Uterus (tissue), 4 donors: ENCODE results near the gene PHF19. TPM values are rescaled to one million over a fixed set of nuclear protein-coding genes. Genes with fewer than 3 reads are reported as not detected.

Experiments used
- DNase-seq, 2 donors: peaks; one replicate each; pipeline ENCODE4 v3.0.0-alpha.2; 2019 to 2020
- H3K27ac ChIP-seq, 2 donors: fragments of 200-600 bp; sonication (generic); 1 replicate in 1 of 2; 2 replicates in 1 of 2; pipeline ENCODE4 v1.5.1; 2016 to 2018
- H3K27me3 ChIP-seq, 2 donors: fragments of 200-600 bp; sonication (generic); one replicate each; pipeline ENCODE4 v1.5.1; 2018 to 2019; ENCODE audit warnings: control low read depth in 1 of 2
- H3K36me3 ChIP-seq, 2 donors: fragments of 200-600 bp; sonication (generic); one replicate each; pipeline ENCODE4 v1.5.1; 2019; ENCODE audit warnings: control low read depth in 1 of 2
- H3K4me1 ChIP-seq, 2 donors: fragments of 200-600 bp; sonication (generic); one replicate each; pipeline ENCODE4 v1.5.1; 2018 to 2019; ENCODE audit warnings: control low read depth in 1 of 2
- H3K4me3 ChIP-seq, 2 donors: fragments of 200-600 bp; sonication (generic); 1 replicate in 1 of 2; 2 replicates in 1 of 2; pipeline ENCODE4 v1.5.1; 2018 to 2019; ENCODE audit warnings: mild to moderate bottlenecking in 1 of 2
- H3K9me3 ChIP-seq, 2 donors: fragments of 200-600 bp; sonication (generic); one replicate each; pipeline ENCODE4 v1.5.1; 2019; ENCODE audit warnings: control low read depth in 1 of 2
- CTCF ChIP-seq, 4 experiments: fragments of 200-600 bp in 2 of 4; fragments of 450-650 bp in 2 of 4; sonication (generic) in 2 of 4; IDR thresholded peaks; one replicate each; pipeline ENCODE4 v1.5.1; 2016 to 2019; ENCODE audit warnings: antibody characterized with exemption in 4 of 4, mild to moderate bottlenecking in 2 of 4, moderate library complexity in 1 of 4
- POLR2A ChIP-seq, 2 donors: fragments of 450-650 bp; IDR thresholded peaks; one replicate each; pipeline ENCODE4 v1.6.1; 2016; ENCODE audit warnings: antibody characterized with exemption in 2 of 2, mild to moderate bottlenecking in 1 of 2, moderate library complexity in 1 of 2
- intact Hi-C: fragments of 100-400 bp; cut with DNase I; formaldehyde crosslinking; loops from one replicate; pipeline ENCODE4 v1.15.1; 2023; ENCODE audit warnings: low total_unique reads
- total RNA-seq, 4 donors: library from RNA; depleted of rRNA in 3 of 4; stranded (reverse); fragments of >200 nt in 3 of 4; gene quantifications; one replicate each; pipeline versions ENCODE4 v1.1.0 to v1.2.4, GENCODE V29; 2014 to 2023
- donor health status: DM: yes; HTN: yes; CAD: no.

The PHF19 gene
- total RNA-seq, 4 donors from 2014 or later: 12.6 to 76.3 (median 31.8) TPM

GRCh38 chr9:120851449-120851848, 25.5 kb downstream of the PHF19 start:
- intact Hi-C loops: no loop called here
- no peak overlapping the region for H3K4me3 ChIP-seq

GRCh38 chr9:120850315-120850714, 26.7 kb downstream of the PHF19 start:
- intact Hi-C loops: no loop called here

More at GRCh38 chr9:120851449-120851848, 25.5 kb downstream of the PHF19 start:
- Histone ChIP-seq H3K4me1 (no peaks in the 10 kb centered on the region), H3K27ac (no peak overlapping the region), H3K27me3 (no peaks in the 10 kb centered on the region), H3K36me3 (no peaks in the 10 kb centered on the region), H3K9me3 (no peaks in the 10 kb centered on the region)
- TF ChIP-seq POLR2A (IDR thresholded peaks at IDR 0.05) (no peak), CTCF (IDR thresholded peaks at IDR 0.05) (no peak)
- DNase-seq: no peak

GRCh38 chr9:120846906-120847305, 30.1 kb downstream of the PHF19 start:
- TF ChIP-seq POLR2A (IDR thresholded peaks at IDR 0.05) (no peak), CTCF (IDR thresholded peaks at IDR 0.05) (no peak)
- no peaks in the 10 kb centered on the region for H3K4me1 ChIP-seq
- H3K36me3 ChIP-seq: no peaks in the 10 kb centered on the region
- no peaks in the 10 kb centered on the region for H3K27me3 ChIP-seq
- H3K4me3 ChIP-seq: no peak overlapping the region
- no peak overlapping the region for H3K27ac ChIP-seq
- intact Hi-C loops: no loop called here
- H3K9me3 ChIP-seq: no peaks in the 10 kb centered on the region
- no peak for DNase-seq

More at GRCh38 chr9:120850315-120850714, 26.7 kb downstream of the PHF19 start:
- Histone ChIP-seq H3K27ac (no peak overlapping the region), H3K36me3 (no peaks in the 10 kb centered on the region), H3K9me3 (no peaks in the 10 kb centered on the region), H3K4me1 (no peaks in the 10 kb centered on the region), H3K27me3 (no peaks in the 10 kb centered on the region), H3K4me3 (no peak overlapping the region)
- DNase-seq: no peak
- TF ChIP-seq CTCF (IDR thresholded peaks at IDR 0.05): no peak
- no peak for TF ChIP-seq POLR2A (IDR thresholded peaks at IDR 0.05)

GRCh38 chr9:120846251-120846889, 30.6 kb downstream of the PHF19 start:
- no peaks in the 10 kb centered on the region for H3K27me3 ChIP-seq
- intact Hi-C loops: no loop called here
- no peak overlapping the region for H3K4me3 ChIP-seq
- H3K27ac ChIP-seq: no peak overlapping the region
- no peak for TF ChIP-seq POLR2A (IDR thresholded peaks at IDR 0.05)
- TF ChIP-seq CTCF (IDR thresholded peaks at IDR 0.05): no peak
- H3K9me3 ChIP-seq: no peaks in the 10 kb centered on the region
- H3K36me3 ChIP-seq: no peaks in the 10 kb centered on the region
- no peaks in the 10 kb centered on the region for H3K4me1 ChIP-seq
- no peak for DNase-seq

- no peak for DNase-seq
- intact Hi-C loops: no loop called here
- Histone ChIP-seq H3K27me3 (no peaks in the 10 kb centered on the region), H3K36me3 (no peaks in the 10 kb centered on the region), H3K9me3 (no peaks in the 10 kb centered on the region), H3K27ac (no peak overlapping the region), H3K4me1 (no peaks in the 10 kb centered on the region), H3K4me3 (no peak overlapping the region)
- no peak for TF ChIP-seq CTCF (IDR thresholded peaks at IDR 0.05)
- TF ChIP-seq POLR2A (IDR thresholded peaks at IDR 0.05): no peak
These were observed 31.7 kb downstream of the PHF19 start for GRCh38 chr9:120845255-120845654.
